HG02981 (cell line): ENCODE measurements around the gene SFRP2.

ENCODE experiments used
- ATAC-seq: cut with Tn5 transposase; IDR thresholded peaks from one replicate; pipeline ENCODE4 v1.9.1; 2021; ENCODE audit warnings: mild to moderate bottlenecking, moderate library complexity; ENCODE audit not compliant: unreplicated experiment

SFRP2 gene

GRCh38 chr4:153798420-153798819 lies 9.5 kb upstream of the SFRP2 start:
- ATAC-seq = no peak

DNA sequence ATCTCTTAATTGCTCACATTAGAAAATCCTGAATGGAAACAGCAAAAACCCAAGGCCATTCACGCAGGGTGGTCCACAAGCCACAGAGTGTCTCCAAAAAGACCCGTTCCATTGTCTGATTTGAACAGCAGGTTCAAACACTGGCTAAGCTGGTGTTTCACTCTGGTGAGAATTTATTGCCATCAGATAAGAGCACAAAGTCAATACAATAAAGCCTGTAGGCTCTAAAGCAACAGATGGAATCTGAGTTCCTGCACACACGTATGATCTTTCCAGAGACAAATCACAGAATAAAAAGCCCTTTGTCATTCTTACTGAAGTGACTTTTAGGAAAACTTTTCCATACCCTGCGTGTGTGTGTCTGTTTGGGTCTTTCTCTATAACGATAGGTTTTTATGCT lies 5.1 kb upstream of the SFRP2 start:
- no peak for ATAC-seq

GRCh38 chr4:153792618-153793247 lies 3.9 kb upstream of the SFRP2 start:
- ATAC-seq = no peak

DNA sequence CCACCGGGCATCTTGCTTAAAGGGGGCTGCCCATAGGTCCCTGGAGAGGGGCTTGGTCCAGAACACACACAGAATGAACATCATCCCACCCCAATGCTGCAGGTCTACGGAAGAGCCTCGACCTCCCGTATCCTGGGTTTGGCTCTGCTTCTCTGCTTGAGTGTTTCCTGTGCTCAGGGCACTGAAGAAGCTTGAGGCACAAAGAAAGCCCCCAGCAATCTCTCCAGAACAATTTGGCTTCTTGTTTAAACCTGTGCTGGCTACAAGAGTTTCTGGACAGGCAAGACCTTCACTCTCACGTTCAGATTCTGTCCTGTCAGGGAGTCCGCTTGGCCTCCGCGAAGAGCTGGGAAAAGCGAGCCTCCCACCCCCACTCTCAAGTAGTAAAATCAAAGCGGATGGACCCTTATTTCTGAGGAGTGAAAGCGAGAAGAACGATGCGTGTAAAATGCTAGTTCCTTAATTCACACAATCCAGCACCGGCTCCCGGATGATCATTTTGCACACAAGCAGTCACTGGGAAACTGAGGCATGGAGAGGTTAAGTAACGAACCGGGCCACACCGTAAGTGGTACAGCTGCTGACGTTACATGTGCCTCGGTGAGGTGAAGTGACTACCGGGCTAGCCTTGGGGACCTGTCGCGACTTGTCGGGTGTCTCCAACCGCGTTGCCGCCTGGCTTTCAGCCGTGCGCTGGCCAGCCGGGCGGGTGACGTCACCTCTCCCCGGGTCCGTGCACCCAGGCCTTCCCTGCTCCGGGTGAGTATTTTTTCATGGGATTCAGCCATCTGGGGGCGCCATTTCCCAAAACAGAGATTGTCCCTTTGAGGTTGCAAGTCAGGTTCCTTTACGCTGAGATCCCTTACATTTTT lies 3.1 kb upstream of the SFRP2 start:
- no peak for ATAC-seq

DNA sequence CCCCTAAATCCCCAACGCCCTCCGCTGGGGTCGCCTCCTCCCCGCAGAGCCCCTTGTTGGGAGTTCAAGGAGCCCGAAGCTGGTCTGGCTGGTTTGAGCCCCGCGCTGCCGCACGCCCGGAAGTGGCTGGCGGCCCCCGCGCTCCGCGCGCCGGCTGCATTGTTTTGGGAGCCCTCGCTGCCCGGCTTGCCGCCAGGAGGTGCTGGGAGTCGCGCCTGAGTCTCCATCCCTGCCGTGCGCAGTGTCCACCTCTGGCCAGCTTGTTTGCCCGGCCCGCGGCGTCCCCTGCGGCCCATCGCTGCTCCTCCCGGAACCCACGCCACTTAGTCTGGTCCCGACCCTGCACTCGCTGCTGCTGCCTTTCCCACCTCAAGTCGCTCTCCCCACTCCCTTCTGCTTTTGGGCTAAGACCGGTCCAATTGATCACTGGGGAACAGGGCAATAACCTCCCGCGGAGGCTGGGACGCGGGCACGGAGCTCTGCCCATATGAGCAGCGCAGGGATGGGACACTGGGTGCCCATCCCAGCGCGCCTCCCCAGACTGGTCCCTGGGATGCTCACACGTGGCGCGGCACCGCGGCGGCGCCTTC lies 2.2 kb upstream of the SFRP2 start:
- ATAC-seq = no peak

DNA sequence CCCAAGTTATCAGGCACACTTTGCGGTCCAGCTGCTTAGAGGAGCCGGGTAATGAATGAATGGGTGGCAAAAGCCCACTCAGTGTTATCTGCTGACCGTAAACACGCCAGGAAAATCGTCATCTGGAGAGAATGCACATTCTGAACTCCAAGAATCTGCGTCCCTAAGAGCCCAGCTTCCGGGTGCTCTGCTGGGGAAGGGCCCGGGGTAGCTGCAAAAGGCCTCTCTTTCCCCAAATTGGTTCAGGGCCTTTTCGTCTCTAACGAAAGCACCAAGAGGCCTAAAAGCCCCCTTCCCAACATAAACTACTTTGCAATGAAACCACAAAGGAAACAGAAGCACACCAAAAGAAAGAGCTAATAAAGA lies 1.6 kb upstream of the SFRP2 start:
- ATAC-seq = no peak

DNA sequence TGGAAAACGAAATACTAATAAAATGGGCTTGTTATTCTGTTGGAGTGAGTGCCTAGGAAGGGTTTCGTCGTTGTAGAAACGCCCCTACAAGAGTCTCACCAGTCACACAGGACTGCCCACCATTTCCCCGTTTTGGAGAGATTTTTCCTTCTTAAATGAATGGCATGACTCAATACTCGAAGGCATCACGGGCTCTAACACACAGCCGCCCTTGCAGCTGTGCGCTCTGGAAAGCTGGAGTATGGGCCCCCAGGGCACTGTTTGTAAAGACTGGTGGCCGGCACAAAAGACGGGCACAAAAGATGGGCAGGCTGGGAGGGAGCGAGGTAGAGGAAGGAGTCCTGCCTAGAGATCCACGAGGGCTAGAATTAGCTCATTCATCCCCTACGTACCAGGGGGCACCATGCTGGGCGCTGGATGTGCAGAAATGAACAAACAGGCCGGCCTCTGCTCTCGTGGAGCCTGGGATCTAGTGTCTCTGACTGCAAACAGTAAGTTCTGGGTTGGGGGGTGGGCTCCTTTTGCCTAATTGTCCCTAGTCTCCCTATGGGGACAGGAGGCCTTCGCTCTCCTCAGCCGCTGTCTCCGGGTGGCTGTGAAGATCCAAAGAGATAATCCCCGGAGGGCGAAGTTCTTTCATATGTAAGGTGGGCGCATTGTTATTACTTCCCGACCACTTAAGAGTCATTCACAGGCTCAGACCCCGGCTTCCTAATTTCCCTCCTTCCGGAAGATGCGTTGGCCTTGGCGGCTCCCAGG lies 1.0 kb upstream of the SFRP2 start:
- ATAC-seq = no peak

GRCh38 chr4:153788051-153788412 lies 851 bp downstream of the SFRP2 start:
- ATAC-seq = no peak

DNA sequence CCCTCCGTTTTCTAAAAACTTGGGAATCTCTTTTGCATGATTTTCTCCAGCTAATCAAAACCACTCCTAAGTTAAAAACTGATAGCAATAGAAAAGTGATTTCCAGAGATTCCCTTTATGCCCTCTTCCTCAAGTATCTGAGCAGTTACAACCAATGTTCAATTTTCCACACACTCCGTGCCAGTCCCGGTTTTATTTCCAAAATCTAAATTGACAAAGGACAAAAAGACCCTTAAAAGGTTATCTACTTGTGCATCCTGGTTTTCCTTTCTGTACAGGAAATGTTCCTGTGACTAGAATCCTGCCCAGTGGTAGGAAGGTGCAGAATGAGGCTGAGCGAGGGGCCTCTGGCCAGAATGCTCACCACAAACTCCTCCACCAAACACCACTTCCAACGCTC lies 1.3 kb downstream of the SFRP2 start:
- no peak for ATAC-seq

GRCh38 chr4:153787061-153787560 lies 1.8 kb downstream of the SFRP2 start:
- ATAC-seq = no peak

DNA sequence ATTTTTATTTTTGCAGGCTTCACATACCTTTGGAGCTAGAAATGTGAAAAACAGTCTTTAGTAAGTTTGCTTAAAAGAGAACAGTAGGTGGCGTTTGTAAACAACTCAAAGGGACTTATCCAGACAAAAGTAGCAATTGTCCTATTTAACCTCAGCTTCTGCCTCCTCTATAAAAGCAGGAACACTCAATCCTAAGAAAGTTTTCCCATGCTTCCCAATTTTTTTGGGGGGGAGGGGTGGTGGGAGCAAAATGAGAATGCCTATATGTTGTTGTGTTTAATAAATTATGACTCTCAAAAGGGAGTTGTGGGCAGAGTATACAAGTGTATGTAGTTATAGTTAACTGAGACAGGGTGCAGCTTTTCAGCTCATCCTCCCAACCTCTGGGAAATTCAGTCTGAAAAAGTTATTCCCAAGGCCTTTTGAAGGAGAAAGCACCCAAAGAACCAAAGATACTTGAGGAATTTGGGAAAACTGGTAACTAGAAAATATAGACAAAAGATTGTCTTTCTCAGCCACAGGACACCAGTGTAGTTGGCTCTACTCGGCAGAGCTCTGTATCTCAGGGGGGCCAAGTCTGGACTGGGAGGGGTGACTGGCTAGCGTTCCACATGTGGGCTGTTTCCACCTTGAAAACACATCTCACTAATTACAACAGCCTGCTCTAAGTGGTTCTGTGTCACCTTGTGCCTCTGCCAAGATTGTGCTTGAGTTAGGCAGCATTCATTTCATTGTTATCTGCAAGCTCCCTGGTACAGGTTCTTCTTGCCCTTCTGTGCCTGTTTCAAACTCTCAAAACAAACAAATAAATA lies 2.8 kb downstream of the SFRP2 start:
- no peak for ATAC-seq

- ATAC-seq = no peak
Measured at GRCh38 chr4:153784166-153784699, 4.7 kb downstream of the SFRP2 start.

GRCh38 chr4:153782581-153782980 lies 6.3 kb downstream of the SFRP2 start:
- no peak for ATAC-seq

- no peak for ATAC-seq
Measured at GRCh38 chr4:153781717-153782416, 7.0 kb downstream of the SFRP2 start.

DNA sequence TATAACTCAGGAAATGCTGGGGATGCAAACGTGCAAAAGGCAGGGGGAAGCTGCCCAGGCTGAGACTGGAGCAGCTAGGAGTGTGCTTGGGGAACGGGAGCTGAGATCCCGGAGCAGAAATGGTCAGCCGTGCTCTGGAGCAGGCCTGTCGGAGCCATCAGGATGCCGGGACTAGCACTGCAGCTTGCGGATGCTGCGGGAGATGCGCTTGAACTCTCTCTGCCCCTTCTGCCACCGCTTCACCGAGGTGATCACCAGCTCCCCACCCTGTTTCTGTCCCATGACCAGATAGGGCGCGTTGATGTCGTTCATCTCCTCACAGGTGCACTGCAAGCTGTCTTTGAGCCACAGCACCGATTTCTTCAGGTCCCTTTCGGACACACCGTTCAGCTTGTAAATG lies 7.6 kb downstream of the SFRP2 start:
- no peak for ATAC-seq

DNA sequence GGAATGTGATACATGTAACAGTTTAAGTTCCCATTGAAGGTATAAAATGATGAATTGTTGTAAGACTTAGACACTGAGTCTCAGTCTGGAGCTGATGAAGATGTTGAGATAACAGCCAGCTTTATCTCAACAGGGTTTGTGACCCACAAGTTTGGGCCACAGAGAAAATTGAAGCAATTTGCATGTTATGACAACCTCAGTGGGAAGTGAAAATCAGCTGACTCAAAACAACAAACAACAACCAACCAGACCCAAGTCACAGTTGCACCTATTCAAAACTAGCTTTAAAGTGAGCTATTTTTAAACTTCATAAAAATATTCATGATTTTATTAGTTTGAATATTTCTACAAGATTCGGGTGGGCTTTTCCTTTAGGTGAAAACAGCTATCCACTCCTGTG lies 8.0 kb downstream of the SFRP2 start:
- peak; percentile 79 for ATAC-seq

DNA sequence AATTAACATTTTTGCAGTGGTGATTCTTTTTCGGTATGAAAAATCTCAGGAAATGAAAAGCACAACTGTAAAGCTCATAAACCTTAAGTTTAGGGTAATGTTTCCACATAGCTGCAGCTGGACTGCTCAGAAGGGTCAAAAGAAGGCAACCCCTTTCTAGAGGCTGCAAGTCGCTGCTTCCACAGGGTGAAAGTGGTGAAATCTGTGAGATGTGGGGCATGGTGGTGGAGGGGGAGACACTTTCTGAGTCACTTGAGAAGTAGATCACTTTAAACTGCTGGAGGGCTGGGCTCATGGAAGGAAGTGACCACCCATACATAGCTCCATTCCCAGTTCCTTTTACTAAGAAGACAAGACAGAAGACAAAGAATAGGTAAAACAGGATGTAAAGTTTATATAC lies 8.7 kb downstream of the SFRP2 start:
- ATAC-seq = no peak

- ATAC-seq = no peak
Measured at GRCh38 chr4:153778383-153778782, 10.5 kb downstream of the SFRP2 start.

DNA sequence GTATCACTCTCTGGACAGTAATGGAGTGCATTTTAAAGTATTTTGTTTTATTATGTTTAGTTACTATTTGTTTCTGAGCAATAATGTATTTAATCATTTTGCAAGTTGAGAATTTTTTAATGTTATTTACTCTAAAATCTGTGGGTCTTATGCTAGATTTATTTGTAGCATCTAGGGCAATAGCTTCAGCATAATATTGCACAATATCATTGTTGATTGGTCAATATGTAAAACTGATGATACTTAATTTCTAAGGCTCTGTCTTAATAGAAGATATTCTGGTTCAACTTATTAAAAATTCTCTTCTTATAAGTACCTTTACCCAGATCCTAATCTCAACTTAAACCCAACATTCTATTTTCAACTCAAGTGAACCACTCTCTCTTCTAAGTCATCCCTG lies 11.5 kb downstream of the SFRP2 start:
- ATAC-seq = no peak

- ATAC-seq = no peak
Measured at GRCh38 chr4:153776601-153777000, 12.3 kb downstream of the SFRP2 start.
